CD4-positive, CD25-positive, alpha-beta regulatory T cell (primary cell): ENCODE results near the gene CALN1. TPM values are rescaled to one million over a fixed set of nuclear protein-coding genes. Genes with fewer than 3 reads are reported as not detected.
"Not testable (repeated sequence)": the region's sequence is repeated elsewhere in the genome, so short reads cannot be mapped to it uniquely, and the experiment has no call there.

Experiments used
- ATAC-seq, 2 donors: fragments of 150-1000 bp; cut with Tn5 transposase; one replicate each; pipeline ENCODE4 v1.10.0; 2021; ENCODE audit warnings: low read depth in 2 of 2, moderate number of reproducible peaks in 2 of 2, moderate library complexity in 1 of 2
- DNase-seq, 3 donors: peaks; one replicate each; pipeline versions ENCODE4 v3.0.0 to v3.0.0-alpha.2; 2012 to 2022; ENCODE audit warnings: mixed read lengths in 1 of 3
- H3K27ac ChIP-seq: one replicate; pipeline ENCODE4 v1.7.0; 2013; ENCODE audit warnings: mild to moderate bottlenecking, low read length; ENCODE audit not compliant: insufficient read depth, poor library complexity, severe bottlenecking
- H3K27me3 ChIP-seq: one replicate; pipeline ENCODE4 v1.7.0; 2013; ENCODE audit warnings: low read length; ENCODE audit not compliant: control insufficient read depth, insufficient read depth
- H3K36me3 ChIP-seq: one replicate; pipeline ENCODE4 v1.7.0; 2013; ENCODE audit warnings: mild to moderate bottlenecking, low read length, moderate library complexity; ENCODE audit not compliant: control insufficient read depth, insufficient read depth
- H3K4me1 ChIP-seq: 2 replicates; pipeline ENCODE4 v1.7.0; 2013; ENCODE audit warnings: mild to moderate bottlenecking, low read length; ENCODE audit not compliant: insufficient read depth, control insufficient read depth, poor library complexity, severe bottlenecking
- H3K4me3 ChIP-seq: one replicate; pipeline ENCODE4 v1.7.0; 2013; ENCODE audit warnings: low read depth, mild to moderate bottlenecking, low read length, moderate library complexity
- H3K9me3 ChIP-seq, 2 experiments: 1 replicate in 1 of 2; 2 replicates in 1 of 2; pipeline ENCODE4 v1.7.0; 2013; ENCODE audit warnings: low read length in 2 of 2, mild to moderate bottlenecking in 1 of 2, moderate library complexity in 1 of 2; ENCODE audit not compliant: control insufficient read depth in 2 of 2
- H3K27ac Mint-ChIP-seq, 3 donors: one replicate each; pipeline ENCODE4 v1.8.0; 2020 to 2022; ENCODE audit warnings: mild to moderate bottlenecking in 3 of 3, mixed read lengths in 3 of 3, moderate library complexity in 2 of 3
- H3K27me3 Mint-ChIP-seq: one replicate; pipeline ENCODE4 v1.8.0; 2022; ENCODE audit warnings: mild to moderate bottlenecking, mixed read lengths
- H3K36me3 Mint-ChIP-seq: one replicate; pipeline ENCODE4 v1.8.0; 2020; ENCODE audit warnings: mixed read lengths
- H3K4me1 Mint-ChIP-seq, 4 donors: one replicate each; pipeline ENCODE4 v1.8.0; 2020 to 2022; ENCODE audit warnings: mixed read lengths in 4 of 4, mild to moderate bottlenecking in 1 of 4
- H3K4me3 Mint-ChIP-seq, 4 donors: one replicate each; pipeline ENCODE4 v1.8.0; 2020 to 2022; ENCODE audit warnings: mild to moderate bottlenecking in 4 of 4, mixed read lengths in 4 of 4, moderate library complexity in 3 of 4
- H3K9me3 Mint-ChIP-seq, 7 donors: one replicate each; pipeline ENCODE4 v1.8.0; 2020 to 2022; ENCODE audit warnings: mixed read lengths in 7 of 7, mild to moderate bottlenecking in 3 of 7, moderate library complexity in 2 of 7
- polyA plus RNA-seq, 4 donors: library from polyadenylated mRNA; unstranded; fragments of 300-500 nt; fragmentation: Illumina TruSeq; gene quantifications; one replicate each; pipeline ENCODE4 v1.2.3, GENCODE V29; 2021
- total RNA-seq: library from RNA; stranded (reverse); gene quantifications from one replicate; pipeline ENCODE4 v1.2.3, GENCODE V29; 2022

Gene CALN1
- total and polyA plus RNA-seq, 5 donors from 2014 or later, result 0.52 TPM; not detected in 4

DNA sequence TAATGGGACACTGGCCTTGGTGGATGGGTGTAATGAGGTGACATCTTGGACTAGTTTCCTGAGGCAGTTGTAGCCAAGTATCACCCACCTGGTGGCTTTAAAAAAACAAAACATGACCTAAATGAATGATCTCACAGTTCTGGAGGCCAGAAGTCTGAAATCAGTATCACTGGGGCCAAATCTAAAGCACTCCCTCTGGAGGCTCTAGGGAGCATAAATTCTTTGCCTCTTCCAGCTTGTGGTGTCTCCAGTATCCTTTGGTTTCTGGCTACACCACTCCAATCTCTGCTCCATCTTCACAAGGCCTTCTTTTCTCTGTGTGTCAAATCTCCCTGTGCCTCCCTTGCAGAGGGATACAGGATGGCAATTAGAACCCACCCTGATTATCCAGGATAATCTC is 342.9 kb downstream of the CALN1 start:
- H3K4me3 Mint-ChIP-seq, result no peak overlapping the region
- no peak overlapping the region for H3K27ac Mint-ChIP-seq
- no peak for ATAC-seq
- H3K27me3 ChIP-seq, result no peaks in the 10 kb centered on the region
- H3K4me1 Mint-ChIP-seq, result no peaks in the 10 kb centered on the region
- no peaks in the 10 kb centered on the region for H3K4me1 ChIP-seq
- H3K36me3 ChIP-seq, result no peaks in the 10 kb centered on the region
- peaks cover 0 to 5% of the 10 kb centered on the region in 2 experiments for H3K9me3 ChIP-seq
- H3K27me3 Mint-ChIP-seq, result no peaks in the 10 kb centered on the region
- H3K9me3 Mint-ChIP-seq, result peaks cover 0 to 20% (median 10%) of the 10 kb centered on the region in 7 donors
- no peaks in the 10 kb centered on the region for H3K36me3 Mint-ChIP-seq
- no peak overlapping the region for H3K27ac ChIP-seq
- H3K4me3 ChIP-seq, result no peak overlapping the region
- no peak for DNase-seq

DNA sequence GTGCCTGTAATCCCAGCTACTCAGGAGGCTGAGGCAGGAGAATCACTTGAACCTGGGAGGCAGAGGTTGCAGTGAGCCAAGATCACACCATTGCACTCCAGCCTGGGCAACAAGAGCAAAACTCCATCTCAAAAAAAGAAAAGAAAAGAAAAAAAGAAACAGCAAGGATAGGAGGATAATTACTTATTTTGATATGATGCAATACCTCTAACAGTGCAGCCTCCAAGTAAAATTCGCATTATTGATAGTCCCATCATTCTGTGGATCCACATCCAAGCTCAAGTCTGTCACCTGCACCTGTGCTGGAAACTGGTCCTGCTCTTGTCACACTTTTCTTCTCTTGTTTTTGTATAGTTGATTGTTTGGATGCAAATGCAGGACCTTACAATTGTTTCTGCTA is 346.4 kb downstream of the CALN1 start:
- not testable (repeated sequence) for H3K9me3 ChIP-seq, H3K4me1 Mint-ChIP-seq, ATAC-seq, H3K27me3 ChIP-seq, DNase-seq, H3K4me3 Mint-ChIP-seq, H3K36me3 Mint-ChIP-seq, H3K4me1 ChIP-seq, H3K9me3 Mint-ChIP-seq, H3K36me3 ChIP-seq, H3K27ac Mint-ChIP-seq, H3K27ac ChIP-seq, H3K27me3 Mint-ChIP-seq, H3K4me3 ChIP-seq

DNA sequence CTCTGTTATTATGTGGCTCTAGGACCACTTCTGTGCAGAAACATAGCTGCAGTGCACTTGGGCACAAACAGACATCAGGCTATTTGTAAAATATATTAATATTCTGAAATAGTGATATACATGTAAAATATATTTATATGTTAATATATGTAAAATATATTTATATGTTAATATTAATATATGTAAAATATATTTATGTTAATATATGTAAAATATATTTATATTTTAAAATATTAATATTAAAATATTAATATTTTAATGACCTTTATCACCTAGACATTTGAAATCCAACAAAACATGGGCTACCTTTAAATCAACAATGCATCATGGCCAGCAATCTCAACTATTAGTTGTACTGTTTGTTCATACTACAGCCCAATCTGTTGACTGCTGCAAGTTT is 347.2 kb downstream of the CALN1 start:
- Histone ChIP-seq H3K27me3 (no peaks in the 10 kb centered on the region), H3K36me3 (no peaks in the 10 kb centered on the region), H3K4me1 (no peaks in the 10 kb centered on the region), H3K9me3 (no peaks in the 10 kb centered on the region), H3K27ac (no peak overlapping the region), H3K4me3 (no peak overlapping the region)
- Mint-ChIP-seq H3K4me3 (no peak overlapping the region), H3K36me3 (no peaks in the 10 kb centered on the region), H3K27ac (no peak overlapping the region), H3K9me3 (peaks cover 0 to 10% (median 1%) of the 10 kb centered on the region in 7 donors), H3K4me1 (no peaks in the 10 kb centered on the region), H3K27me3 (no peaks in the 10 kb centered on the region)
- no peak for DNase-seq
- no peak for ATAC-seq

DNA sequence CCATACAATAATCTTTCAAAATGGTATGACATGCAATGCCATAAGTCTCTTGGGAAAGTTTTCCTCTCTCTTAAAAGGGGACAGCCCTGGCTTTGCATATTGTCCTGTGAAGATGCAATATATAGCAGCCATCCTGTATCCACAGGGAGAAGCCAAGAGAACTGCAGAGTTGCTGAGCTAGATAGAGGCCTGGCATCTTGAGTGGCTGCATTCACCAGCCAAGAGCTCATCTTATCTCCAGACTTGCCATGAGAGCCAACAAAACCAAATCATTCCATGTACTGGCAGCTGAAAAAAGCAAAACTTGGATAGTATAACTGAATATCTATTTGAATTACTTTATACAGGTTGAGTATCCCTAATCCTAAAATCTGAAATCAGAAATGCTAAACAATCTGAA is 348.8 kb downstream of the CALN1 start:
- no peaks in the 10 kb centered on the region for H3K9me3 ChIP-seq
- Mint-ChIP-seq H3K27ac (no peak overlapping the region), H3K27me3 (no peaks in the 10 kb centered on the region), H3K4me1 (no peaks in the 10 kb centered on the region), H3K4me3 (no peak overlapping the region), H3K9me3 (peaks cover 0 to 10% (median 1%) of the 10 kb centered on the region in 7 donors), H3K36me3 (no peaks in the 10 kb centered on the region)
- H3K27me3 ChIP-seq, result no peaks in the 10 kb centered on the region
- no peaks in the 10 kb centered on the region for H3K4me1 ChIP-seq
- H3K4me3 ChIP-seq, result no peak overlapping the region
- no peak overlapping the region for H3K27ac ChIP-seq
- no peaks in the 10 kb centered on the region for H3K36me3 ChIP-seq
- DNase-seq (no peak), ATAC-seq (no peak)

DNA sequence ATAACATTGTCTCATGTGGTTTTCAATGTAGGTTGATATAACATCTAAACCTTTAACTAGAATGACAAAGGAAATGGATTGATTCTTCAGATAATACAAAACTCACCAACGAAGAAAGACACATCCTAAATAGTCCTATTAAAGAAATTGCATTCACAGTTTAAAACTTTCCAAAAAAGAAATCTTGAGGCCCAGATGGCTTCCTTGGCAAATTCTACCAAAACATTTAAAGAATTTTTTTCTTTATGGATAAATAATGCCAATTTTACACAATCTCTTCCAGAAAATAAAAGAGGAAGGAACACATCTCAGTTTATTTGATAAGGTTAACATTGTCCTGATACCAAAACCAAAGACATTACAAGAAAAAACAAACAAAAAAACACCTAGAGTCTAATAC is 349.5 kb downstream of the CALN1 start:
- H3K27me3 Mint-ChIP-seq, result no peaks in the 10 kb centered on the region
- no peaks in the 10 kb centered on the region for H3K4me1 ChIP-seq
- H3K27me3 ChIP-seq, result no peaks in the 10 kb centered on the region
- H3K36me3 Mint-ChIP-seq, result no peaks in the 10 kb centered on the region
- no peak overlapping the region for H3K4me3 ChIP-seq
- H3K4me3 Mint-ChIP-seq, result no peak overlapping the region
- ATAC-seq (no peak), DNase-seq (no peak)
- H3K27ac ChIP-seq, result no peak overlapping the region
- H3K9me3 ChIP-seq, result no peaks in the 10 kb centered on the region
- H3K9me3 Mint-ChIP-seq, result peaks cover 0 to 10% (median 0%) of the 10 kb centered on the region in 7 donors
- H3K27ac Mint-ChIP-seq, result no peak overlapping the region
- H3K36me3 ChIP-seq, result no peaks in the 10 kb centered on the region
- H3K4me1 Mint-ChIP-seq, result no peaks in the 10 kb centered on the region

DNA sequence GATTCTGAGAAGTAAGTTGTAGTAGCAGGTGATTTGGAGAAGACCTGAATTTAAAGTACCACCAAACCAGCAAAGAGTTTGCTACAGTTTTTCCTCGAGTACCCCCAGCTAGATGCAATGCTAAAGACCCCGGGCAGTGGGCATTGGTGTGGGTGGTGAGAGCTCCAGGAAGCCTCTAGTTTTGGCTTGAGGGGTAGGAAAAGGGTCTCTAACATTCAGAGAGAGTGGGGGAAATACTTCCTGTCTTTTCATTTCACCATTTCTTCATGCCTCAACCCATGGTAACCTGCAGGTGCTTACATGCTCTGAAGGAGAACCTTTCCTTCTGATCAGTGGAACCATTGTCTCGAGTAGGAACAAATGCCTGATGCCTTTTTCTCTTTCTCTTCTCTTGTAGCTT is 352.2 kb downstream of the CALN1 start:
- ATAC-seq (no peak), DNase-seq (no peak)
- no peaks in the 10 kb centered on the region for H3K4me1 Mint-ChIP-seq
- no peak overlapping the region for H3K27ac ChIP-seq
- no peaks in the 10 kb centered on the region for H3K27me3 ChIP-seq
- no peaks in the 10 kb centered on the region for H3K9me3 ChIP-seq
- no peak overlapping the region for H3K27ac Mint-ChIP-seq
- H3K9me3 Mint-ChIP-seq, result peaks cover 0 to 8% (median 0%) of the 10 kb centered on the region in 7 donors
- H3K36me3 ChIP-seq, result no peaks in the 10 kb centered on the region
- H3K27me3 Mint-ChIP-seq, result no peaks in the 10 kb centered on the region
- H3K4me3 ChIP-seq, result no peak overlapping the region
- H3K4me1 ChIP-seq, result no peaks in the 10 kb centered on the region
- H3K4me3 Mint-ChIP-seq, result no peak overlapping the region
- H3K36me3 Mint-ChIP-seq, result no peaks in the 10 kb centered on the region

DNA sequence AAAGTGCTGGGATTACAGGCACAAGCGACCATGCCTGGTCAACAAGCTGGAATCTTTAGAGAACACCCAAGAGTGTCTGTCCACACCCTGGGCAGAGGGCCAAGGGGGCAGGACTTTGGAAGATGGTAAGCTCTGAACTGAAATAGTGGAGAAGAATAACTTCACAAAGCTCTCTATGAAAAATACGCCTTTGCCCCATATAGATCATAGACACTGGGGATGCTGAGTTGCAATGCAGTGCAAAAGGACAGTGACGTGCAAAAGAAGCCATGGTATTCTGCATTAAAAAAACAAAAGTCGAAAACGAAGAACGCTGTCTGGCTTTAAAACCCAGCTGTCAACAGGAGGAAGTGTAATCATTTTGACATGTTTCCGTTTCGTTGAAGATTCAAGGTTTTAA is 353.6 kb downstream of the CALN1 start:
- H3K4me1 ChIP-seq, result no peaks in the 10 kb centered on the region
- DNase-seq, result no peak
- no peaks in the 10 kb centered on the region for H3K36me3 ChIP-seq
- H3K27me3 Mint-ChIP-seq, result no peaks in the 10 kb centered on the region
- ATAC-seq, result no peak
- no peak overlapping the region for H3K4me3 Mint-ChIP-seq
- no peaks in the 10 kb centered on the region for H3K4me1 Mint-ChIP-seq
- H3K4me3 ChIP-seq, result no peak overlapping the region
- no peaks in the 10 kb centered on the region for H3K9me3 ChIP-seq
- no peaks in the 10 kb centered on the region for H3K27me3 ChIP-seq
- H3K27ac Mint-ChIP-seq, result no peak overlapping the region
- peaks cover 0 to 14% (median 5%) of the 10 kb centered on the region in 7 donors for H3K9me3 Mint-ChIP-seq
- H3K36me3 Mint-ChIP-seq, result no peaks in the 10 kb centered on the region
- no peak overlapping the region for H3K27ac ChIP-seq

DNA sequence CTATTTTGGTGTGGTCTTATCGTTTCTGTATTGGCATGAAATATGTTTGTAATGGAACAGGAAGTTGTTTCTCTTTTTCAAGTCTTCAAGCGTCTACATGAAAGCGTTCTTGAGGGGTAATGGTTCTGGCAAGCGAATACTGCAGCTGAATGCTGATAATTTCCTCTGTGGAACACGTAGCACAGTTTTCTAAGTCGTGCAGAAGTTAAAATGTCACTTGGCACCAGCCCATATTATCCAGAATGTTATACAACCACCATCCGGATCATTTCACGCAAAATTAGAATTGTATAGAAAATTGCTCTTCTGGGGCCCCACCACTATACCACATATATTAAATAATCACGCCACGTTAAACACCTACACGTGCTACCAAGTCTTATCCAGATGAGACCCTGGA is 354.3 kb downstream of the CALN1 start:
- no peaks in the 10 kb centered on the region for H3K4me1 ChIP-seq
- DNase-seq (no peak), ATAC-seq (no peak)
- H3K27me3 Mint-ChIP-seq, result no peaks in the 10 kb centered on the region
- H3K9me3 Mint-ChIP-seq, result peaks cover 0 to 14% (median 5%) of the 10 kb centered on the region in 7 donors
- H3K27me3 ChIP-seq, result no peaks in the 10 kb centered on the region
- no peak overlapping the region for H3K4me3 Mint-ChIP-seq
- no peaks in the 10 kb centered on the region for H3K36me3 ChIP-seq
- no peaks in the 10 kb centered on the region for H3K4me1 Mint-ChIP-seq
- no peaks in the 10 kb centered on the region for H3K36me3 Mint-ChIP-seq
- no peak overlapping the region for H3K4me3 ChIP-seq
- peak overlapping the region in 1 of 3 donors; percentile 45 for H3K27ac Mint-ChIP-seq
- H3K27ac ChIP-seq, result no peak overlapping the region
- no peaks in the 10 kb centered on the region for H3K9me3 ChIP-seq
